ENCODE data around the gene STXBP5. TPM values are rescaled to one million over a fixed set of nuclear protein-coding genes. Genes with fewer than 3 reads are reported as not detected.

Gene STXBP5
- total and polyA plus RNA-seq, 2 of the 13 experiments (the other 11 are each of a cell fraction or from before 2014, with no cell fraction given), result 8.8 to 19.4 TPM

DNA sequence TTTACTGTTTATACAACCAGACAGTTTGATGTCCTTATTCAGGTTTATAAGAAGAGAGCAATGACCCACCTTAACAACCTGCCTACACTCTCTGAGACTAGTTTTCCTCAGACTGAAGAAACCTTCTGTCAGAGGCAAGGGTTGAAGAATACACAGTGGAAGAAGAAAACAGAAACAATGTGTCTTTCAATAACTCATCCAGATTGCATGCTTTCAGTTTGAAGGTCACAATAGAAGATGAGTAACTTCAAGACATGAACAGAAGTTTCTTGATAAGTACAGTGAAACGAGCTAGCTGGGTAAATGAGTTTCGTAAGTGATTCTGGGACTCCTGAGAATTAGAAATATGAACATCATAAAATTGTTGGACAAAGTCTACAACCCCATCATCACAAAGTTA, 141.7 kb downstream of the STXBP5 start (continued):
- TF ChIP-seq, protein P1, sequence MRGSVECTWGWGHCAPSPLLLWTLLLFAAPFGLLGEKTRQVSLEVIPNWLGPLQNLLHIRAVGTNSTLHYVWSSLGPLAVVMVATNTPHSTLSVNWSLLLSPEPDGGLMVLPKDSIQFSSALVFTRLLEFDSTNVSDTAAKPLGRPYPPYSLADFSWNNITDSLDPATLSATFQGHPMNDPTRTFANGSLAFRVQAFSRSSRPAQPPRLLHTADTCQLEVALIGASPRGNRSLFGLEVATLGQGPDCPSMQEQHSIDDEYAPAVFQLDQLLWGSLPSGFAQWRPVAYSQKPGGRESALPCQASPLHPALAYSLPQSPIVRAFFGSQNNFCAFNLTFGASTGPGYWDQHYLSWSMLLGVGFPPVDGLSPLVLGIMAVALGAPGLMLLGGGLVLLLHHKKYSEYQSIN (CRISPR knock-in tag; IDR thresholded peaks at IDR 0.05; ENCODE audit: borderline replicate concordance), result no peak
- TF ChIP-seq NR2C2 (CRISPR knock-in tag; IDR thresholded peaks at IDR 0.05; ENCODE audit: borderline replicate concordance), result no peak

DNA sequence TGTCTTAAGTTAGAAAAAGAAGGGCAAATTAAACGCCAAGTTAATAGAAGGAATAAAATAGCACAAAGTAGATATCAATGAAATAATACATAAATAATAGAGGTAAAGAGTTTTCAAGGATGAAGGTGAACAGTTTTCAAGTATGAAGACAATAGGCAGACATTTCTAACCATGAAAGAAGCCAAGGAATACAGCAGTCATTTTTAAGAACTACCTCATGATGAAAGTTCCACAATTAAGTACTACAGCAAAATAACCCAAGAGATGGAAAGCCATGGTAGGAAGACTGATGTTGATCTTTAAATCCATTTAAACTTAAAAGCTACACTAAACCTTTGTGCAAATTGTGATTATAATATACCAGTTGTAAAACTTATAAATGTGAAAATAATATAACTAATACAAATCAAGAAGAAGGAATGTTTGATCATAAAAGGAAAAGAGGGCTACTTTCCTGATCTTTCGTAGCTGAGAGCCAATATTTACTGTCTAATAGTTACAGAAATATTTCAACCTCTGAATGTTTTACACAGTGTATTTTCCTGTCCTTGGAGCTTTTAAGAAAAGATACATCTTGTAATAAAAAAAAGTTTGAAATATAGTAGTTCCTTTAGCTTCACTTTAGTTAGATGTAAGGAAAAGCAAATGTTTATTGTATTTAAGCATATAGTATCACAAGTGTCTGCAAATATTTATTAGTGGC, 143.1 kb downstream of the STXBP5 start:
- no peak for TF ChIP-seq NCOA5 (CRISPR knock-in tag; IDR thresholded peaks at IDR 0.05)
- no peak for TF ChIP-seq NKX3-1 (CRISPR knock-in tag; IDR thresholded peaks at IDR 0.05)
- no peak for TF ChIP-seq PCBP2 (optimal IDR thresholded peaks at IDR 0.05; ENCODE audit: low read depth, low read length, poor library complexity, severe bottlenecking)
- no peak for TF ChIP-seq ZSCAN29 (CRISPR knock-in tag; conservative IDR thresholded peaks at IDR 0.05)
- TF ChIP-seq, protein P2, sequence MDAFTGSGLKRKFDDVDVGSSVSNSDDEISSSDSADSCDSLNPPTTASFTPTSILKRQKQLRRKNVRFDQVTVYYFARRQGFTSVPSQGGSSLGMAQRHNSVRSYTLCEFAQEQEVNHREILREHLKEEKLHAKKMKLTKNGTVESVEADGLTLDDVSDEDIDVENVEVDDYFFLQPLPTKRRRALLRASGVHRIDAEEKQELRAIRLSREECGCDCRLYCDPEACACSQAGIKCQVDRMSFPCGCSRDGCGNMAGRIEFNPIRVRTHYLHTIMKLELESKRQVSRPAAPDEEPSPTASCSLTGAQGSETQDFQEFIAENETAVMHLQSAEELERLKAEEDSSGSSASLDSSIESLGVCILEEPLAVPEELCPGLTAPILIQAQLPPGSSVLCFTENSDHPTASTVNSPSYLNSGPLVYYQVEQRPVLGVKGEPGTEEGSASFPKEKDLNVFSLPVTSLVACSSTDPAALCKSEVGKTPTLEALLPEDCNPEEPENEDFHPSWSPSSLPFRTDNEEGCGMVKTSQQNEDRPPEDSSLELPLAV (CRISPR knock-in tag; conservative IDR thresholded peaks at IDR 0.05; ENCODE audit: low read depth), result no peak
- no peak for TF ChIP-seq CREB1 (IDR thresholded peaks at IDR 0.05)
- no peak for TF ChIP-seq CREB1 (CRISPR knock-in tag; IDR thresholded peaks at IDR 0.05)
- no peak for TF ChIP-seq NFIC (IDR thresholded peaks at IDR 0.05; ENCODE audit: low read length)
- TF ChIP-seq ONECUT2 (CRISPR knock-in tag; IDR thresholded peaks at IDR 0.05), result no peak
- no peak for TF ChIP-seq ISX (CRISPR knock-in tag; conservative IDR thresholded peaks at IDR 0.05)
- 95% methylated on average over 2 of the region's 2 CpGs for WGBS (ENCODE audit: low lambda C conversion rate)
- Histone ChIP-seq H3K4me3 (replicated peaks in 1 of 3; ENCODE audit: insufficient read depth in 1 of 3, low read depth in 2 of 3, low read length in 3 of 3) (no peak overlapping the region), H3K9ac (ENCODE audit: insufficient read depth, low read depth, low read length) (no peak overlapping the region), H3K9me3 (ENCODE audit: low read length) (no peaks in the 10 kb centered on the region), H3K4me1 (ENCODE audit: insufficient read depth, low read length) (no peaks in the 10 kb centered on the region), H3K27me3 (ENCODE audit: control insufficient read depth in 1 of 2, insufficient read depth in 2 of 2, low read length in 2 of 2) (no peaks in the 10 kb centered on the region), H4K20me1 (ENCODE audit: insufficient read depth, low read length) (no peaks in the 10 kb centered on the region), H3K79me2 (ENCODE audit: insufficient read depth, low read length) (no peaks in the 10 kb centered on the region), H2AFZ (ENCODE audit: low read length) (no peak overlapping the region), H3K4me2 (ENCODE audit: low read depth, low read length) (no peak overlapping the region), H3K36me3 (replicated peaks in 1 of 2; ENCODE audit: control insufficient read depth in 1 of 2, insufficient read depth in 2 of 2, low read length in 2 of 2) (peaks cover 0 to 3% of the 10 kb centered on the region in 2 experiments; a peak in 2 of 5 replicates), H3K27ac (ENCODE audit: extremely low read length, insufficient read depth, low read length) (no peak overlapping the region)
- in situ Hi-C loops (cut with HindIII; ENCODE audit: extremely low pct_ligation_motif_present, low pct_unique_long_range_greater_than_20kb), result no loop called here
- intact Hi-C loops (cut with micrococcal nuclease; ENCODE audit: unreplicated experiment), result no loop called here
- no TSS peak for BruUV-seq (replicated peaks)
- ATAC-seq, result no peak
- ChIA-PET POLR2A (no interaction called here), CTCF (ENCODE audit: low intra/inter-chr PET ratio, low total read pairs) (no interaction called here)
- no peak for FAIRE-seq
- DNase-seq (ENCODE audit: low spot score), result no peak
